DND-41 (cell line): Measurements from ENCODE around the gene VWC2.

Experiments
- ATAC-seq: fragments of 200-7000 bp; cut with Tn5 transposase; 3 replicates; pipeline ENCODE4 v1.9.1; 2021; ENCODE audit warnings: low read depth; ENCODE audit not compliant: insufficient read depth
- DNase-seq: peaks from one replicate; pipeline ENCODE4 v3.0.0-alpha.2; 2020
- H2AFZ ChIP-seq: 2 replicates; pipeline ENCODE4 v1.6.0; 2012; ENCODE audit warnings: low read depth, low read length
- H3K27ac ChIP-seq: 2 replicates; pipeline ENCODE4 v1.5.1; 2012; ENCODE audit warnings: low read length, inconsistent platforms
- H3K27me3 ChIP-seq: fragments of 200-600 bp; sonication (generic); 2 replicates; pipeline ENCODE4 v1.6.0; 2012; ENCODE audit warnings: low read length, mild to moderate bottlenecking, inconsistent platforms; ENCODE audit not compliant: insufficient read depth, poor library complexity
- H3K36me3 ChIP-seq: 2 replicates; pipeline ENCODE4 v1.5.1; 2012; ENCODE audit warnings: low read length, inconsistent platforms; ENCODE audit not compliant: insufficient read depth
- H3K4me1 ChIP-seq: 2 replicates; pipeline ENCODE4 v1.5.1; 2012; ENCODE audit warnings: mild to moderate bottlenecking, low read length; ENCODE audit not compliant: insufficient read depth
- H3K4me2 ChIP-seq: 2 replicates; pipeline ENCODE4 v1.6.0; 2012; ENCODE audit warnings: mild to moderate bottlenecking, moderate library complexity, low read length, inconsistent platforms; ENCODE audit not compliant: insufficient read depth
- H3K4me3 ChIP-seq, 2 experiments: fragments of 200-600 bp in 1 of 2; shearing (Covaris generic) in 1 of 2; 2 replicates each; pipeline ENCODE4 v1.5.1; 2012 to 2016; ENCODE audit warnings: inconsistent platforms in 2 of 2, low read length in 2 of 2, mild to moderate bottlenecking in 2 of 2, low read depth in 1 of 2, moderate library complexity in 1 of 2
- H3K79me2 ChIP-seq: 2 replicates; pipeline ENCODE4 v1.6.0; 2012; ENCODE audit warnings: low read length, inconsistent platforms; ENCODE audit not compliant: insufficient read depth
- H3K9ac ChIP-seq: 2 replicates; pipeline ENCODE4 v1.6.0; 2012; ENCODE audit warnings: low read depth, mild to moderate bottlenecking, inconsistent platforms, low read length, moderate library complexity
- H3K9me3 ChIP-seq: 2 replicates; pipeline ENCODE4 v1.5.1; 2012; ENCODE audit warnings: low read length, moderate library complexity, mild to moderate bottlenecking, inconsistent platforms; ENCODE audit not compliant: insufficient read depth, severe bottlenecking
- H4K20me1 ChIP-seq: 2 replicates; pipeline ENCODE4 v1.6.0; 2012; ENCODE audit warnings: low read length; ENCODE audit not compliant: insufficient read depth
- CTCF ChIP-seq: IDR thresholded peaks from 2 replicates; pipeline ENCODE4 v1.5.1; 2012; ENCODE audit warnings: borderline replicate concordance, low read length, moderate library complexity, mild to moderate bottlenecking; ENCODE audit not compliant: poor library complexity, severe bottlenecking; ENCODE audit errors: extremely low read depth
- EZH2 ChIP-seq: IDR thresholded peaks from 3 replicates; pipeline ENCODE4 v1.6.1; 2012; ENCODE audit warnings: borderline replicate concordance, low read depth, mild to moderate bottlenecking, moderate library complexity, low read length, inconsistent platforms; ENCODE audit not compliant: severe bottlenecking

VWC2 gene

GRCh38 chr7:49855281-49855980, 82.0 kb downstream of the VWC2 start:
- DNase-seq: no peak
- no peak overlapping the region for H3K4me3 ChIP-seq
- no peak overlapping the region for H3K4me2 ChIP-seq
- no peak overlapping the region for H3K27ac ChIP-seq
- no peaks in the 10 kb centered on the region for H3K79me2 ChIP-seq
- H3K36me3 ChIP-seq: no peaks in the 10 kb centered on the region
- no peaks in the 10 kb centered on the region for H3K9me3 ChIP-seq
- TF ChIP-seq EZH2: no peak
- no peak for TF ChIP-seq CTCF
- no peaks in the 10 kb centered on the region for H4K20me1 ChIP-seq
- H3K4me1 ChIP-seq: no peaks in the 10 kb centered on the region
- no peak overlapping the region for H3K9ac ChIP-seq
- no peak overlapping the region for H2AFZ ChIP-seq
- no peak for ATAC-seq
- no peaks in the 10 kb centered on the region for H3K27me3 ChIP-seq

GRCh38 chr7:49860293-49860692, 86.9 kb downstream of the VWC2 start:
- Histone ChIP-seq H4K20me1 (no peaks in the 10 kb centered on the region), H3K79me2 (no peaks in the 10 kb centered on the region), H3K4me3 (no peak overlapping the region), H3K4me2 (no peak overlapping the region), H2AFZ (no peak overlapping the region), H3K27me3 (no peaks in the 10 kb centered on the region), H3K9ac (no peak overlapping the region), H3K27ac (no peak overlapping the region), H3K36me3 (no peaks in the 10 kb centered on the region), H3K4me1 (no peaks in the 10 kb centered on the region), H3K9me3 (no peaks in the 10 kb centered on the region)
- ATAC-seq: no peak
- TF ChIP-seq EZH2: no peak
- no peak for TF ChIP-seq CTCF
- DNase-seq: no peak

- DNase-seq: no peak
- TF ChIP-seq CTCF: no peak
- no peak for TF ChIP-seq EZH2
- Histone ChIP-seq H3K36me3 (no peaks in the 10 kb centered on the region), H3K9ac (no peak overlapping the region), H2AFZ (no peak overlapping the region), H3K27me3 (no peaks in the 10 kb centered on the region), H3K9me3 (no peaks in the 10 kb centered on the region), H3K4me3 (no peak overlapping the region), H3K79me2 (no peaks in the 10 kb centered on the region), H4K20me1 (no peaks in the 10 kb centered on the region), H3K4me2 (no peak overlapping the region), H3K4me1 (no peaks in the 10 kb centered on the region), H3K27ac (no peak overlapping the region)
- no peak for ATAC-seq
These were observed 92.8 kb downstream of the VWC2 start for GRCh38 chr7:49866076-49866735.
